Stimulated activated naive CD8-positive, alpha-beta T cell treated with anti-CD3 and anti-CD28 coated beads, Interleukin-15, amount 100 ng/mL, for 72 hours (primary cell): ENCODE data around the gene FAAH.
A peak's percentile ranks its signal among the peaks of the same experiment; 100 is the strongest.

Source experiments
- ATAC-seq: fragments of 150-1000 bp; cut with Tn5 transposase; 2 replicates; pipeline ENCODE4 v1.10.0; 2021; ENCODE audit warnings: mild to moderate bottlenecking, moderate library complexity
- DNase-seq, 2 donors: peaks; one replicate each; pipeline ENCODE4 v3.0.0; 2021 to 2022
- H3K27ac Mint-ChIP-seq, 2 donors: one replicate each; pipeline ENCODE4 v1.8.0; 2022; ENCODE audit warnings: mild to moderate bottlenecking in 2 of 2, mixed read lengths in 2 of 2, moderate library complexity in 2 of 2
- H3K27me3 Mint-ChIP-seq: one replicate; pipeline ENCODE4 v1.8.0; 2022; ENCODE audit warnings: mixed read lengths
- H3K4me1 Mint-ChIP-seq: one replicate; pipeline ENCODE4 v1.8.0; 2022; ENCODE audit warnings: mild to moderate bottlenecking, mixed read lengths
- H3K4me3 Mint-ChIP-seq, 2 donors: one replicate each; pipeline ENCODE4 v1.8.0; 2022; ENCODE audit warnings: mild to moderate bottlenecking in 2 of 2, mixed read lengths in 2 of 2, moderate library complexity in 1 of 2
- H3K9me3 Mint-ChIP-seq, 2 donors: one replicate each; pipeline ENCODE4 v1.8.0; 2022; ENCODE audit warnings: mixed read lengths in 2 of 2

Gene FAAH

DNA sequence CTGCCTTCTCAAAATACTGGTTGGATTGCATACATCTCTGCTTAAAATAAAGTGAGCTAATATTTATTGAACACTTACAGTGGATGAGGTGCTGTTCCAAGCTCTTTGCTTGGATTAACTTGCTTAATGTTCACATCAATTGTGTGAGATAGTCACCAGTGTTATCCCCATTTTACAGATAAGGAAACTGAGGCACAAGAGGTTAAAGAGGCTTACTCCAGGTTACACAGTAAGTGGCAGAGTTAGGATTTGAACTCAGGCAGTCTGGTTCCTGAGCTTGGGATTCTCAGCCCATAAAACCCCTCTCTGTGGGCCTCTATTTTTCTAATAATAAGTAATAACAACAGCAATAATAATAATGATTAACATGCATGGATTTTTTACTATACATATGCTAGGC lies 13.6 kb upstream of the FAAH start:
- Mint-ChIP-seq H3K27me3 (no peaks in the 10 kb centered on the region), H3K9me3 (peaks cover 5 to 10% of the 10 kb centered on the region in 2 donors), H3K27ac (no peak overlapping the region), H3K4me3 (no peak overlapping the region), H3K4me1 (no peaks in the 10 kb centered on the region)
- DNase-seq (no peak), ATAC-seq (no peak)

DNA sequence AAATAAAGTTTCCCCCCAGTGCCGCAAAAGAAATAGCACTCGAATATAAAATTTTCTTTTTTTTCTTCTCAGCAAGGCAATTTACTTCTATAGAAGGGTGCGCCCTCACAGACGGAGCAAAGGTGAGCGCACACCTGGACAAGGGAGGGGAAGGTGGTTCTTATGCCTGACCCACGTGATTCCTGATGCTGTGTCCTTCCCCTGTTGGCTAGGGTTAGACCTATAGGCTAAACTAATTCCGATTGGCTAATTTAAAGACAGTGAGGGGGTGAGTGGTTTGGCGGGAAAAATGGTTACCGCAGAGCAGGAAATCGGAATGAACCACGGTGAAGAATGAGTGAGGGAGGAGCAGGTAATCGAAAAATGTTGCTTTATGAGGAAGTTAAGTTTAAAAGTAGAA lies 607 bp upstream of the FAAH start:
- peaks cover 0 to 22% of the 10 kb centered on the region in 2 donors for H3K9me3 Mint-ChIP-seq
- ATAC-seq (no peak), DNase-seq (no peak)
- peaks cover 15% of the 10 kb centered on the region for H3K4me1 Mint-ChIP-seq
- H3K4me3 Mint-ChIP-seq, result peak overlapping the region; percentile 76 to 85
- peaks cover 40% of the 10 kb centered on the region for H3K27me3 Mint-ChIP-seq
- H3K27ac Mint-ChIP-seq, result no peak overlapping the region

DNA sequence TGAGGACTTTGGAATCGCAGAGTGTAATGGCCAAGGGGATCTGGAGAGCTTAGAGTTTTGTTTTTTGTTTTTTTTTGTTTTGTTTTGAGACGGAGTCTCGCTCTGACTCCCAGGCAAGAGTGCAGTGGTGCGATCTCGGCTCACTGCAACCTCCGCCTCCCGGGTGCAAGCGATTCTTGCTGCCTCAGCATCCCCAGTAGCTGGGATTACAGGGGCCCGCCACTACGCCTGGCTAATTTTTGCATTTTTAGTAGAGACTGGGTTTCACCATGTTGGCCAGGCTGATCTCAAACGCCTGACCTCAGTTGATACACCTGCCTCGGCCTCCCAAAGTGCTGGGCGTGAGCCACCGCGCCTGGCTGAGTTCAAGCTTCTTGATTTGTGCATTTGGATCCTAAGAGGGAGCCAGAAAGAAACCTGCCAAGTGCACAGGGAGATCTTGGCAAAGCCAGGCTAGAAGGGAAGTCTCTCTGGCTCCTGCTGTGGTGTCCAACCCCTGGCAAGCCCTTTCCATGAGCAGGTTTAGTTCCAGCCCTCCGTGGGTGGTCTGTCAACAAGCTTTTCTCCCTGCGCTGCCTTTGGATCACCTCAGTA lies 852 bp downstream of the FAAH start:
- Mint-ChIP-seq H3K4me1 (peaks cover 15% of the 10 kb centered on the region), H3K27me3 (peaks cover 40% of the 10 kb centered on the region), H3K4me3 (peak overlapping the region; percentile 79 to 85), H3K9me3 (peaks cover 0 to 22% of the 10 kb centered on the region in 2 donors), H3K27ac (no peak overlapping the region)
- DNase-seq, result no peak
- ATAC-seq, result no peak

DNA sequence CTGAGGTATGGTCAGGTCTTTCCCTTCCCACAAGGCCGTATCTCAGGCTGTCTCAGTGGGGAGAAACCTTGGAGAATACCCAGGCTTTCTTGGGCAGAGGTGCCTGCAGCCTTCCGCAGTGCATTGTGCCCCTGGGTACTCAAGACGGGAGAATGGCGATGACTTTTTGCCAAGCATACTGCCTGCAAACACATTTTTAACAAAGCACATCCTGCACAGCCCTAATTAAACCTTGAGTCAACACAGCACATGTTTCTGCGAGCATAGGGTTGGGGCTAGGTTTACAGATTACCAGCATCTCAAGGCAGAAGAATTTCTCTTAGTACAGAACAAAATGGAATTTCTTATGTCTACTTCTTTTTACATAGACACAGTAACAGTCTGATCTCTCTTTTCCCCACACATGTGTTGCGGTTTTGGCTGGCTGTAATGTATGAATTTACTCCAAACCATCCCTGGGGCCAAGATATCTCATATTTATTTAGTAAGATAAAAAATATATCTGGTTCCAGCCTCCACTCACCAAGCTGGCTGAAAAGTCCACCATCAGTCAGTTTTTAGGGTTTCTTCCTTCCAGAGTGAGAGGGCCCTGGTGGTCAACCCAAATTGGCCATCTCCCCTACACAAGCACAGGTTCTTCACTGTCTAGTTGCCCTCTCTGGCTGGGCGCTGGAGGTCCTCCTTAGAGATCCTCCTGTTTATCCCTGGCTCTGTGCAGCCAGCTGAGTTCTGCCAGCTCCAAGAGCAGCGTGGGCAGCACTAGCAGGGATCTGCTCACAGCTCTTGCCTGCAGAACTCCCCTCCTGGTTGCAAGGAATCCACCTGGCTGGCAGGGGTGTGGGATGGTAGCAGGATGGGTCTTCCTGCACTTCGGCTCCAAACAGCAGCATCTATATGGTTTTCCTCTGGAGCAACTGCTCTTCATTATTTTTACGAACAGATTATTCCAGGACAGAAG lies 2.6 kb downstream of the FAAH start:
- Mint-ChIP-seq H3K4me3 (no peak overlapping the region), H3K27ac (no peak overlapping the region)
- no peak for DNase-seq

DNA sequence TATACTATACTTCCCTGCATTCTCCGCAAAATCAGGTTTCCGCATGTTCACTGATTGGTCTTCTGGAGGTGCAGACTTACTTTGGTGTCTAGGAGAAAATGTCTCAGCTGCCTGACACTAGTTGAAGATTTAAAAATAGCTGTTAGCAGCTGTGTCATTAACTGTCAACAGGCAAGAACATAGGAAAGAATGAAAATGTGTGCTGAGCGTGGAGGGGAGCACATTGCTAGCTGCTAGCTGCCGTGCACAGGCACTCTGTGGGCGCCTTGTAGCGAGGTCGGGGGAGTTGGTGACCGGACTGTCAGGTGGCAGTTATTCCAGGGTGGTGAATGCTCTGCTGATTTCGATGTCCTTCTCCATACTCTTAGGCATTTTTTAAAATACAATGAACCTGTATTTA lies 5.2 kb downstream of the FAAH start:
- Mint-ChIP-seq H3K9me3 (no peaks in the 10 kb centered on the region), H3K27ac (peak overlapping the region in 1 of 2 donors; percentile 1), H3K4me1 (peaks cover 5% of the 10 kb centered on the region), H3K4me3 (no peak overlapping the region), H3K27me3 (peaks cover 19% of the 10 kb centered on the region)
- ATAC-seq (no peak), DNase-seq (no peak)

More for the DNA sequence above, 2.6 kb downstream of the FAAH start:
- Mint-ChIP-seq H3K4me1 (peaks cover 15% of the 10 kb centered on the region), H3K9me3 (peaks cover 0 to 22% of the 10 kb centered on the region in 2 donors), H3K27me3 (peaks cover 40% of the 10 kb centered on the region)
- no peak for ATAC-seq

DNA sequence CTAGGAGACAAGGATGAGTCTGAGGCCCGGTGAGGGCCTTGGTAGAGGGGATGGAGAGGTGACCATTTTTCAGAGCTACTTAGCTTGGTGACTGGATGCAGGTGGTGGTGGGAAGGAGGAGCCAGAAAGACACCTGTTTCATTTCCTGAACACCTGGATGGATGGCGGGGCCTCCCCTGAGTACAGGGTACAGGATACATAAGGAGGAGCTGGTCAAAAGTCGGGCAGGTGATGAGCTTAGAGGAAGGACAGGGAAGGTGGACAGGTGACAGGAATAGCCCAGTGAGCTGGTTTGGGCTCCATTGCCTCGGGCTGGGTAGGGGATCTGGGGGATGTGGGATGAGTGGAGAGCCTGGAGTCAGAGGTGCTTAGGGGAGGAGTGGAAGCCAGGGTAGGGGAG lies 6.3 kb downstream of the FAAH start:
- Mint-ChIP-seq H3K27ac (peak overlapping the region in 1 of 2 donors; percentile 67), H3K4me1 (no peaks in the 10 kb centered on the region), H3K27me3 (peaks cover 8% of the 10 kb centered on the region), H3K4me3 (no peak overlapping the region), H3K9me3 (no peaks in the 10 kb centered on the region)
- no peak for DNase-seq
- no peak for ATAC-seq

DNA sequence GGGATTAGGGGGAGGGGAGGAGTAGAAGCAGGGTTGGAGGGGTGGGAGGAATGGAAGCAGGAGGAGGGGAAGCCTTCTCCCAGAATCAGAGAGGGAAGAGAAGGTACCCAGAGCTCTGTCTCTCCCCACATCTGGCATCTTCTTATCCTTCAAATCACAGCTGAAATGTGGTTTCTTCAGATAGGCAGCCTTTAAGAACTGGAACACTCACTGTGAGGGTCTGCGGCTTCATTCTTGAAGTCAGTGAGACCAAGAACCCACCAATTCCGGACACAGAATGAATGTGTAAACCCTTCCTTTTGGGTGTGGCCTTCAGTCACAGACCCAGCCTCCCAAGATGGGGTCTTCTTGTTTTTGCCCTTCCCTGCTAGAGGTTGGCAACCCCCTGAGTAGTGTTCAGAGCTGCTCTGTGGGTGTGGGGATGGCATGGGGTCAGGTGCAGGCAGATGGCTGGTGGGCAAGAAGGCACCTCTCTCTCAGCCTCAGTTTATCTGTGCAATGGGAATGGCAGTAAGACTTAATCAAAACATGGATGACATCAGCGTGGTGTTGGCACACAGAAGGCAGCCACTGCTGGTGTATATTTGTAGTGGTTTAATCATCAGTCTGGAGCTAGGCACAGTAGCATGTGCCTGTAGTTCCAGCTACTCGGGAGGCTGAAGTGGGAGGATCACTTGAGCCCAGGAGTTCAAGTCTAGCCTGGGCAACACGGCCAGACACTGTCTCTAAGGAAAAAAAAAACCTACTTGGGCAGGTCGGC lies 7.2 kb downstream of the FAAH start:
- Mint-ChIP-seq H3K9me3 (no peaks in the 10 kb centered on the region), H3K27me3 (no peaks in the 10 kb centered on the region), H3K27ac (no peak overlapping the region), H3K4me3 (no peak overlapping the region), H3K4me1 (no peaks in the 10 kb centered on the region)
- DNase-seq (no peak), ATAC-seq (peak; percentile 20)

DNA sequence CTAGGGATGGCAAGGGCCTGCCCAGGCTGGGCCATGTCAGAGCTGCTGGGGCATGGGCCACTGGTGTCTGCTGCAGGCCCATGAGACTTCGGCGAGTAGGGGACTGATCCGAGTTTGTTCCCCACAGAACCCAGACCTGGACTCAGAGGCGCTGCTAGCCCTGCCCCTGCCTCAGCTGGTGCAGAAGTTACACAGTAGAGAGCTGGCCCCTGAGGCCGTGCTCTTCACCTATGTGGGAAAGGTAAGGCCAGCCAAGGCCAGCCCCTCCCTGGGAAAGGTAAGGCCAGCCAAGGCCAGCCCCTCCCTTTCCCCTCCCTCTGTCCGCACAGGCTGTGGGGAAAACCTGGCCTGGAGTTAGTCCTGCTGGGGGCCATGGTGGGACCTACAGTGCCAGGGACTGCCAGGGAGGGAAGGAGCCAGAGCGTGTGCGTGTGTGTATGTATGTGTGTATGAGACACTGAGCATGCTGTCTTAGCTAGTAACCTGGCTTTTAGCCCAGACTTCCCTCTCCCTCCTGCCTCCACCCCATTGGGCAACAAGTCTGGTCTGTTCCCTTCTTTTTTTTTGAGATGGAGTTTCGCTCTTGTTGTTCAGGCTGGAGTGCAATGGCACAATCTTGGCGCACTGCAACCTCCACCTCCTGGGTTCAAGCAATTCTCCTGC lies 8.0 kb downstream of the FAAH start:
- DNase-seq, result no peak
- no peak overlapping the region for H3K27ac Mint-ChIP-seq
- no peaks in the 10 kb centered on the region for H3K4me1 Mint-ChIP-seq
- ATAC-seq, result peak; percentile 45
- no peaks in the 10 kb centered on the region for H3K9me3 Mint-ChIP-seq
- no peak overlapping the region for H3K4me3 Mint-ChIP-seq
- no peaks in the 10 kb centered on the region for H3K27me3 Mint-ChIP-seq

DNA sequence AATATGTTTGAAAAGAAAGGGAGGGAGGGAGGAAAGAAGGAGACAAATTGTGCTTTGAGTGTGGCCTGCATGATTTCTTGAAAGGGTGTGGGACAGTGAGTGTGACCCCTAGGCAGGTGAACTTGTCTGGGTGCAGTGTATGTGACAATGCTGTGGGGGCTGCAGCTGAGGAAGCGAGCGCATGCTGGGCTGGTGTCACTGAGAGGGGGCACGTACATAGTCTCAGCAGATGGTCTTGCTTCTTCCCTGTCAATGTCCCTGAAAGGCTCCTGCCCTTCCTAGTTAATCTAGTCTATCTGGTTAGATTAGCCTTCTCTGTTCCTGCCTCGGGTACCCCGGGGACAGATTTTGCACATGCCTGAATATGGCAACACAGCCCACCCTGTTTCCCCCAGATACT lies 9.8 kb downstream of the FAAH start:
- Mint-ChIP-seq H3K9me3 (no peaks in the 10 kb centered on the region), H3K27me3 (no peaks in the 10 kb centered on the region), H3K4me1 (no peaks in the 10 kb centered on the region), H3K27ac (no peak overlapping the region), H3K4me3 (no peak overlapping the region)
- no peak for ATAC-seq
- DNase-seq, result no peak

DNA sequence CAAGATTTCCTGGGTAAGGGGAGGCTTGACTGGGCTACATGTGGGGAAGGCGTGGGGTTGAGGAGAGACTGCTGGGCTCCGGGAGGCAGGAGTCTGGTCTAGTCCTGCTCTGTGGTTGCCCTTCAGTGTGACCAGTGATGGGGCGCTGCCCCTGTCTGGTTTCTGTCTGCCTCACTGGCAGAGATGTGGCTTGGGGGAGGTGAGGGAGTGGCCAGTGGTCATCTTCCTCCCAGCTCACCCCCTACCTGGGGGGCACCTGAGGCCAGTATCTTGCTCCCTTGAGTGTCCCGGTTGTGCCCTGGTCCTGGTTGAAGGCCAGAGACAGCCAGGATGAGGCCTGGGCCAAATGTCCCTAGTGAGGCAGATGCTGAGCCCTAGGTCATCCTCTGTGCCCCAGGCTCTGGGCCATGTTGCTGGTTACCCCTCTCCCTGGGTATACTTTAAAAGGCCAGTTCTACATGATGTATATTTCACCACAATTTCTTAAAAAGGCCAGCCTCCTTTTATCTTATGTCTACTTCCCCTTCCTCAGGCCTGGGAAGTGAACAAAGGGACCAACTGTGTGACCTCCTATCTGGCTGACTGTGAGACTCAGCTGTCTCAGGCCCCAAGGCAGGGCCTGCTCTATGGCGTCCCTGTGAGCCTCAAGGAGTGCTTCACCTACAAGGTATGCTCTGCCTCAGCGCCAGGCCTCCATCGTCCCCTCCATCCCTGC lies 10.5 kb downstream of the FAAH start:
- H3K27me3 Mint-ChIP-seq, result no peaks in the 10 kb centered on the region
- ATAC-seq, result no peak

DNA sequence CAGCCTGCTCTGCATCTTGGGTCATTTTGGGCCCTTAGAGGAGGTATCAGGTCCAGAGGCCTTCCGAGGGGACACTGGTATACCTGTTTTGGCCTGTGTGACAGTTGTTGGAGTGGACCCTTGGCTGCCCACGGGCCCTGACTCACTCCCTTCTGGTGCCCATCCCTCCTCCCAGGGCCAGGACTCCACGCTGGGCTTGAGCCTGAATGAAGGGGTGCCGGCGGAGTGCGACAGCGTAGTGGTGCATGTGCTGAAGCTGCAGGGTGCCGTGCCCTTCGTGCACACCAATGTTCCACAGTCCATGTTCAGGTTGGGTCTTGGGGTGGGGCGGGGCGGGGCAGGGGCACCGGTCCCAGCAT lies 11.1 kb downstream of the FAAH start:
- Mint-ChIP-seq H3K4me3 (no peak overlapping the region), H3K27ac (no peak overlapping the region), H3K4me1 (no peaks in the 10 kb centered on the region), H3K27me3 (no peaks in the 10 kb centered on the region), H3K9me3 (no peaks in the 10 kb centered on the region)
- DNase-seq (no peak), ATAC-seq (no peak)

More for the DNA sequence above, 10.5 kb downstream of the FAAH start:
- Mint-ChIP-seq H3K9me3 (no peaks in the 10 kb centered on the region), H3K4me3 (no peak overlapping the region), H3K27ac (no peak overlapping the region), H3K4me1 (no peaks in the 10 kb centered on the region)
- no peak for DNase-seq

DNA sequence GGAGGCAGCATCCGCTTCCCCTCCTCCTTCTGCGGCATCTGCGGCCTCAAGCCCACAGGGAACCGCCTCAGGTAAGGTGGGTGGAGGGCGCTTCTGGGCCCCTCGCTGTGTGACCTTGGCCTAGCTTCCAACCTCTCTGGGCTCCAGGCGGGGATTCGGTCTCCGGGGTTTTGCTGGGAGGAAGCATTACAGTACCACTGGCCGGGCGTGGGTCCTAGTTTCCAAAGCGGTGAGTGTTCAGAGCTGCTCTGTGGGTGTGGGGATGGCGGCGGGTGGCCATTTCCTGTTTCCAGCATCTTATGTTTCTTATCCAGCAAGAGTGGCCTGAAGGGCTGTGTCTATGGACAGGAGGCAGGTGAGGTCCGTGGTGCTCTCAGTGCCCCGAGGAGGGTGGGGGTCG lies 11.6 kb downstream of the FAAH start:
- Mint-ChIP-seq H3K27me3 (no peaks in the 10 kb centered on the region), H3K9me3 (no peaks in the 10 kb centered on the region), H3K4me3 (no peak overlapping the region), H3K27ac (no peak overlapping the region), H3K4me1 (no peaks in the 10 kb centered on the region)
- DNase-seq (no peak), ATAC-seq (peak; percentile 2)

DNA sequence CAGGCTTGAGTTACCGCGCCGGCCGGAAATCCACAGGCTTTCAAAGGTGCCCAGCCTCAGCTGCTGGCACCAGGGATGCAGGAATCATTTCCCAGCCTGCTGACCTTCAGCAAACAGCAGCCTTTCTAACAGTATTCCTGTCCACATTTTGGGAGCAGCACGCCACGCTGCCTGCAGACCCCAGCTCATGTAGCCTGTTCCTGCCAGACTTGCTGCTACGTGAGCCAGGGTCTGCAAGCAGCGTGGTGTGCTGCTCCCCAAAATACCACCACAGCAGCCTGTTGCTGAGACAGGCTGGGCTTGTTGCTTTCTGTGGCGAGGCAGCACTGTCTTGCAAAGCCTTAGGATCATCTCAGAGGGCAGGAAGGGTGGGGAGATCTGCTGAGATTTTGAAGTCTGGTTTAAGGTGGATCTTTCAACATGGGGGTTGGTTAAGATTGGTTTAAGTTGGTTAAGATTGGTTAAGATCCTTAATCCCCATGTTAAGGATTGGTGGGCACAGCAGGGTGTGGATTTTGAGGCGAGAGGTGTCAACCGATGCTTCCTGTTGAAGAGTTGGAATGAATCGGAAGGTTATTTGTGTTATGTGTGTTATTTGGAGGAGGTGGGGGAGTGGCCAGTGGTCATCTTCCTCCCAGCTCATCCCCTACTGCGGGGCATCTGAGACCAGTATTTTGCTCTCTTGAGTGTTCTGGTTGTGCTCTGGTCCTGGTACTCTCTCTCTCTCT lies 12.9 kb downstream of the FAAH start:
- no peak for ATAC-seq

DNA sequence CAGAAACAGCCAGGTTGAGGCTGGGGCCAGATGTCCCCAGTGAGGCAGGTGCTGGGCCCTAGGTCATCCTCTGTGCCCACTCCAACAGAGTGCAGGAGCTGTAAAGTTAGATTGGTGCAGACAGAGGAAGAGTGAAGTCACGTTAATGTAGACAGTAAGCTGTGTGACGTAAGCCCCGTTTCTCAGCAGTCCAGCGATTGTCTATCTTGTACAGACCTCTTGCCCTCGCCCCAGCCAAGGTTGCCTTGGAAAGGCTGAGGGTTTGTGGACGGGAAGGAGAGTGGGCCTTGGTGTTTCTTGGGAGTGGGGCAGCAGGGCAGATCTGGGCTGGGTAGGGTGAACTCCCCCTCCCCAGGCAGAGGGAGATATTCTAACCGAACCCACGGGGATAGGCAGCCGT lies 13.5 kb downstream of the FAAH start:
- ATAC-seq (no peak), DNase-seq (no peak)
- Mint-ChIP-seq H3K4me1 (no peaks in the 10 kb centered on the region), H3K27me3 (no peaks in the 10 kb centered on the region), H3K27ac (peak overlapping the region in 1 of 2 donors; percentile 10), H3K9me3 (no peaks in the 10 kb centered on the region), H3K4me3 (no peak overlapping the region)

More for the DNA sequence above, 12.9 kb downstream of the FAAH start:
- DNase-seq, result no peak
- no peaks in the 10 kb centered on the region for H3K27me3 Mint-ChIP-seq
- H3K27ac Mint-ChIP-seq, result peak overlapping the region in 1 of 2 donors; percentile 2
- H3K4me3 Mint-ChIP-seq, result no peak overlapping the region
- H3K9me3 Mint-ChIP-seq, result no peaks in the 10 kb centered on the region
- no peaks in the 10 kb centered on the region for H3K4me1 Mint-ChIP-seq
